Loucy (cell line): ENCODE measurements around the gene ETV3L.

Source experiments
- CTCF ChIP-seq: fragments of 200-600 bp; sonication (generic); conservative IDR thresholded peaks from 2 replicates; pipeline ENCODE4 v1.5.1; 2014; ENCODE audit warnings: mild to moderate bottlenecking, antibody characterized with exemption, low read length
- EZH2phosphoT487 ChIP-seq: fragments of 200-600 bp; IDR thresholded peaks from 2 replicates; pipeline ENCODE4 v1.6.1; 2018; ENCODE audit warnings: antibody characterized with exemption, mild to moderate bottlenecking, moderate library complexity, borderline replicate concordance

GRCh38 chr1:157135646-157136045 lies 36.0 kb upstream of the ETV3L start:
- TF ChIP-seq CTCF (no peak), EZH2phosphoT487 (no peak)
